Measurements from ENCODE around the gene POLR3K.
A peak's percentile ranks its signal among the peaks of the same experiment; 100 is the strongest.

Gene POLR3K

DNA sequence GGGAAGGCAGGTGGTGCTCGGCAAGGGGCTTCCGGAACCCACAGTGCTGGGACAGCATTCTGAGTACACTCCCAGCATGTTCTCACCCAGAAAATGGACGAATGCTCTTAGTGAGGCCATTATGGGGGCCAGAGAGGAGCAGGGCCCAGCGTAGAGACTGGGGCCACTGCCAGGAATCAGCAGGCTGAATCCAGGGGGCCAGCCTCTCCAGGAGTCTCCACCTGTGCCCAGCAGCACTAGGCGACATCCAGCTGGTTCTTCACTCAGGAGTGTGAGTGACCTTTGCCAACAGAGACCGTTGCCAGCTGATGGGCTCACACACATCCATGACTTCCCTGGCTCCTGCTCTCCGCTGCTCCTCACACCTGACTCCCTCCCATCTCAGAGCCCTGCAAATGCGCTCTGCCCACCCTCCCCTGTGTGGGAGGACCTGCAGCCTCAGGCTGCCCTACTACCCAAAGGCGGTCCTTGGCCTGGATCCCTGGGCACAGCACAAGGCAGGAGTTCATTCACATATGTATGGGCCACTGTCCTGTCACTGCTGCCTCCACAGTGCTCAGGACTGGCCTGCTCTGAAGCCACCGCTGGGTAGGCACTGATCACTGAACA is 13.9 kb upstream of the POLR3K start:
- H3K4me2 ChIP-seq (ENCODE audit: low read length) = no peak overlapping the region
- H3K79me1 ChIP-seq (ENCODE audit: low read length) = peaks cover 42% of the 10 kb centered on the region
- no peak overlapping the region for H2AK5ac ChIP-seq (ENCODE audit: low read length)
- H2BK5ac ChIP-seq (ENCODE audit: low read length) = no peak overlapping the region
- H3K23ac ChIP-seq (ENCODE audit: low read length) = no peak overlapping the region
- no peak overlapping the region for H2BK120ac ChIP-seq (ENCODE audit: low read depth, low read length)
- H3K9ac ChIP-seq (ENCODE audit: low read length) = peak overlapping the region; percentile 40
- H3K79me2 ChIP-seq (ENCODE audit: control insufficient read depth, insufficient read depth, low read length) = peaks cover 33% of the 10 kb centered on the region
- H3K36me3 ChIP-seq (ENCODE audit: control insufficient read depth, insufficient read depth, low read length) = peaks cover 9% of the 10 kb centered on the region
- H4K5ac ChIP-seq (ENCODE audit: low read length) = no peak overlapping the region
- peaks cover 15% of the 10 kb centered on the region for H3K4me1 ChIP-seq (ENCODE audit: control insufficient read depth, low read depth, low read length)
- H3K18ac ChIP-seq (ENCODE audit: low read length) = no peak overlapping the region
- H3K56ac ChIP-seq (ENCODE audit: low read length) = no peak overlapping the region
- no peak overlapping the region for H3K4ac ChIP-seq (ENCODE audit: low read depth, low read length)
- WGBS (ENCODE audit: extremely low coverage, insufficient coverage, low lambda C conversion rate) = no CpG with 5 or more reads among the region's 10 CpGs
- H2BK15ac ChIP-seq (replicated peaks; ENCODE audit: low read depth) = no peak overlapping the region
- no peak for DNase-seq
- no peaks in the 10 kb centered on the region for H3K27me3 ChIP-seq (ENCODE audit: insufficient read depth, low read length, poor library complexity)
- no peak overlapping the region for H3K4me3 ChIP-seq (ENCODE audit: low read length)
- no peak overlapping the region for H3K27ac ChIP-seq (ENCODE audit: low read depth, low read length)
- no peak overlapping the region for H4K8ac ChIP-seq (ENCODE audit: low read depth, low read length)

DNA sequence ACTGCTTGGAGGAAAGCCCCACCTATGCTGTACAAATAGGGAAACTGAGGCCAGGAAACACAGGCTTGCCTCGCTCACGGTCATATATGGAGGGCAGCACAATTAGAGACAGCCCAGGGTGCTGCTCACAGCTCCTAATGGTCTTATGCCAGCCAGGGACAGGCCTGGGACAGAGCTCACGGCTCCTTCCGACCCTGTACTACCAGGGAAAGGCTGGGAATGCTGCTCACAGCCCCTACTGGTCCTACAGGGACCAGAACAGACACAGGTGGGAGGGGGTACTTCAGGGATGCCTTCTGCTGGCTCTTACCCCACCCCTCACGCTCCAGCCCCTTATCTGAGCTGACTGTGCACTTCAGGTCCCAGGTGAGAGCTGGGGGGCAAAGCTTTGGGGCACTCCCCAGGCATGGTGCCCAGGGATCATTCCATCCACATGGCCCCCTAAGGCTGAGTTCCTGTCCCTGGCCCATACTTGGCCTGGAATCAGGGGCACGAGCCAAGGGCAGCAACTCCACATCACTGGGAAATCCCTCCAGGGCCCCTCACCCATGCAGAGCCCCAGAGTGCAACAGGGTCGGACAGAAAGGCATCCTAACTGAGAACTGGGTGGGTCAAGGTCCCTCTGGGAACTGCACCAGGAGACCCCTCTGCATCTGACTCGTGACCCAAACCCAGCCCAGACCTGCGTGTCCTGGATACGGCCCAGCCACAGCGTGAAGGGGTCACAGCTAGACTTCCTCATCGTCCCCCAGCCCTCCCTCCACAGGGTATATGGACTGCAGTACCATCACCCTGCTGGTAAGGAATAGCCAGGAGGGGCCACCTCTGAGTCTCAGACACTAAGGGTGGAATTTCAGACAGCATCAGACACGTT is 13.1 kb upstream of the POLR3K start:
- Histone ChIP-seq H2BK5ac (ENCODE audit: low read length) (no peak overlapping the region), H3K27ac (ENCODE audit: low read depth, low read length) (no peak overlapping the region), H3K27me3 (ENCODE audit: insufficient read depth, low read length, poor library complexity) (no peaks in the 10 kb centered on the region), H2BK120ac (ENCODE audit: low read depth, low read length) (no peak overlapping the region), H3K4me3 (ENCODE audit: low read length) (no peak overlapping the region), H3K9ac (ENCODE audit: low read length) (no peak overlapping the region), H3K4ac (ENCODE audit: low read depth, low read length) (no peak overlapping the region), H2BK15ac (replicated peaks; ENCODE audit: low read depth) (no peak overlapping the region), H3K56ac (ENCODE audit: low read length) (peak overlapping the region; percentile 22), H4K8ac (ENCODE audit: low read depth, low read length) (no peak overlapping the region), H3K4me2 (ENCODE audit: low read length) (no peak overlapping the region), H3K36me3 (ENCODE audit: control insufficient read depth, insufficient read depth, low read length) (peaks cover 9% of the 10 kb centered on the region), H3K79me1 (ENCODE audit: low read length) (peaks cover 42% of the 10 kb centered on the region), H4K5ac (ENCODE audit: low read length) (no peak overlapping the region), H3K4me1 (ENCODE audit: control insufficient read depth, low read depth, low read length) (peaks cover 15% of the 10 kb centered on the region), H3K79me2 (ENCODE audit: control insufficient read depth, insufficient read depth, low read length) (peaks cover 31% of the 10 kb centered on the region), H2AK5ac (ENCODE audit: low read length) (no peak overlapping the region), H3K23ac (ENCODE audit: low read length) (peak overlapping the region; percentile 37), H3K18ac (ENCODE audit: low read length) (no peak overlapping the region)
- DNase-seq = peak; percentile 61
- no CpG with 5 or more reads among the region's 13 CpGs for WGBS (ENCODE audit: extremely low coverage, insufficient coverage, low lambda C conversion rate)

DNA sequence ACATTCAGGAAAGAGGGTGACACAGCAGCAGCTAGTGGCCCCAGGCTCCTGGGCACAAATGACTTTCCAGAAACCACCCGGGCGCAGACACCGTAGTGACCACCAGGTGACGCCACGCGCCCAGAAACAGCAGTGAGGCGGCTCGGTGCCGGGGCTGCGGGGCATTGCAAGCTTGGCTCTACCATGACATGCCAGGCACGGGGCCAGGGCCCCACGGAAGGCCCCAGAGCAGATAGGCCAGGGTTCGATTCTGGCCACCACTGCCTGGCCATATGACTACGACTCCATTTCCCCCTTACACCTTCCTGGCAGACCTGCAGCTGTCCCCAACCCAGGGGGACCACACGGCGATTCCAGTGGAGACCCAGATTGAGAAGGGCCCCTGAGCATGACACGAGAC is 12.3 kb upstream of the POLR3K start:
- no CpG with 5 or more reads among the region's 17 CpGs for WGBS (ENCODE audit: extremely low coverage, insufficient coverage, low lambda C conversion rate)
- H3K79me1 ChIP-seq (ENCODE audit: low read length) = peaks cover 39% of the 10 kb centered on the region
- H2AK5ac ChIP-seq (ENCODE audit: low read length) = no peak overlapping the region
- H3K4me2 ChIP-seq (ENCODE audit: low read length) = no peak overlapping the region
- H3K79me2 ChIP-seq (ENCODE audit: control insufficient read depth, insufficient read depth, low read length) = peaks cover 25% of the 10 kb centered on the region
- H4K5ac ChIP-seq (ENCODE audit: low read length) = no peak overlapping the region
- no peak overlapping the region for H2BK15ac ChIP-seq (replicated peaks; ENCODE audit: low read depth)
- H3K18ac ChIP-seq (ENCODE audit: low read length) = no peak overlapping the region
- no peak overlapping the region for H2BK5ac ChIP-seq (ENCODE audit: low read length)
- peak; percentile 82 for DNase-seq
- H3K23ac ChIP-seq (ENCODE audit: low read length) = no peak overlapping the region
- H3K4me3 ChIP-seq (ENCODE audit: low read length) = no peak overlapping the region
- H4K8ac ChIP-seq (ENCODE audit: low read depth, low read length) = no peak overlapping the region
- no peaks in the 10 kb centered on the region for H3K27me3 ChIP-seq (ENCODE audit: insufficient read depth, low read length, poor library complexity)
- H2BK120ac ChIP-seq (ENCODE audit: low read depth, low read length) = no peak overlapping the region
- H3K27ac ChIP-seq (ENCODE audit: low read depth, low read length) = no peak overlapping the region
- peaks cover 11% of the 10 kb centered on the region for H3K36me3 ChIP-seq (ENCODE audit: control insufficient read depth, insufficient read depth, low read length)
- peak overlapping the region; percentile 12 for H3K56ac ChIP-seq (ENCODE audit: low read length)
- H3K4ac ChIP-seq (ENCODE audit: low read depth, low read length) = no peak overlapping the region
- H3K9ac ChIP-seq (ENCODE audit: low read length) = no peak overlapping the region
- peaks cover 10% of the 10 kb centered on the region for H3K4me1 ChIP-seq (ENCODE audit: control insufficient read depth, low read depth, low read length)

DNA sequence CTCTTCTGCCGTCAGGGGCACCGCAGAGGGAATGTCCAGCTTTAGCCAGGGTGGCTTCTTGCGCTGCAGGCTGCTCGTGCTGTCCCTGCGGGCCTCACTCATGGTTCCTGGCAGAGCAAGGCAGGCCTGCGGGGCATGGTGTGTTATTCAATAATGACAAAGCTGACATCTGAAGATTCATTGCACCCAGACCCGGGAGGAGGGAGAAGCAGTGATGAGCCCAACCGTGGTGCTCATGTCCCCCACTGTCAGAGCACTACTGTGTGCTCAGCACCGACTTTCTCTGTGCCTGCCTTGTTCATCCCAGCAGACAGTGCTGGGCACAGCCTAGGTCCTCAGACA is 11.5 kb upstream of the POLR3K start:
- Histone ChIP-seq H3K79me2 (ENCODE audit: control insufficient read depth, insufficient read depth, low read length) (peaks cover 17% of the 10 kb centered on the region), H3K4ac (ENCODE audit: low read depth, low read length) (no peak overlapping the region), H4K5ac (ENCODE audit: low read length) (no peak overlapping the region), H3K36me3 (ENCODE audit: control insufficient read depth, insufficient read depth, low read length) (peaks cover 16% of the 10 kb centered on the region), H2BK5ac (ENCODE audit: low read length) (no peak overlapping the region), H3K79me1 (ENCODE audit: low read length) (peaks cover 31% of the 10 kb centered on the region), H4K8ac (ENCODE audit: low read depth, low read length) (no peak overlapping the region), H3K9ac (ENCODE audit: low read length) (no peak overlapping the region), H2BK15ac (replicated peaks; ENCODE audit: low read depth) (no peak overlapping the region), H3K27ac (ENCODE audit: low read depth, low read length) (no peak overlapping the region), H3K23ac (ENCODE audit: low read length) (no peak overlapping the region), H3K4me2 (ENCODE audit: low read length) (no peak overlapping the region), H3K4me3 (ENCODE audit: low read length) (no peak overlapping the region), H2AK5ac (ENCODE audit: low read length) (no peak overlapping the region), H2BK120ac (ENCODE audit: low read depth, low read length) (no peak overlapping the region), H3K56ac (ENCODE audit: low read length) (no peak overlapping the region), H3K27me3 (ENCODE audit: insufficient read depth, low read length, poor library complexity) (no peaks in the 10 kb centered on the region), H3K4me1 (ENCODE audit: control insufficient read depth, low read depth, low read length) (peaks cover 3% of the 10 kb centered on the region), H3K18ac (ENCODE audit: low read length) (no peak overlapping the region)
- no peak for DNase-seq
- WGBS (ENCODE audit: extremely low coverage, insufficient coverage, low lambda C conversion rate) = no CpG with 5 or more reads among the region's 9 CpGs

DNA sequence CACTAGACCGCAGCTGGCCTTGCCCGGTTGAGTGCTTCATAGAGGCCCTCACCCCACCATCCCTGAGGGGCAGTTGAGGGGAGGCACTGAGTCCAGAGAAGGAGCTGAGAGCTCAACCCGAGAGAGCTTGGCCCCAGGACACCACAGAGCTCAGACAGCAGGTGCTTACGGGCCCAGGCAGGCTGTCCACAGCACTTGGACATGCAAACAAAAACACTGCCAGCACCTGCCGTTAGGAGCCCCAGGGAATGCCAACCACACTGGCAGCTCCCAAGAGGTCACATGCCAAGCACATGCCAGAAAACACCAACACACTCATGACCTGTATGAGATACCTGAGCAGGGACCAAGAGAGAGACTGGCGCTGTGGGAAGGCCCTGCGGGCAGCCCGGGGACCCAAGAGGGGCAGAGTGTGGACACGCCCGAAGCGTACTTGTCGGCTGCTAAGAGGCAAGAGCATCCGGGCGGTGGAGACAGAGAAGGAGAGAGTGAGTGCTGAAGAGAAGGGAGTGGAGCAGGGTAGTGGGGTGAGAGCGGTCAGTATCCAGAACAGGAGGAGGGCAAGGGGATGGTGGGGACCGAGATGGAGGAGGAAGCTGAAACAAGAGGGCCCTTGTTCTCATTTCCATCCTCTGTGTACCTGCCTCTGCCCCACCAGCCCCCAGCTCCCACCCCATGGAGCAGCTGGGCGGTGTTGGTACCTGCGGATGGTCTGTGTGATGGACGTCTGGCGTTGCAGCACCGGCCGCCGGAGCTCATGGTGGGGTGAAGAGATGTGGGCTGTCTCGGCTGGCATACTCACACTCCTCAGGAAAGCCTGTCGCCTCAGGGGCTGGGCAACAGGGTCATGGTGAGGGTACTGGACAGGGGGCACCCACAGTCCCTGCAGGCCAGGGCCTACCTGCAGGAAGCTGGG is 10.8 kb upstream of the POLR3K start:
- H3K36me3 ChIP-seq (ENCODE audit: control insufficient read depth, insufficient read depth, low read length) = peaks cover 19% of the 10 kb centered on the region
- H2BK5ac ChIP-seq (ENCODE audit: low read length) = no peak overlapping the region
- H3K56ac ChIP-seq (ENCODE audit: low read length) = no peak overlapping the region
- H3K27ac ChIP-seq (ENCODE audit: low read depth, low read length) = no peak overlapping the region
- H3K4me3 ChIP-seq (ENCODE audit: low read length) = no peak overlapping the region
- H2BK15ac ChIP-seq (replicated peaks; ENCODE audit: low read depth) = no peak overlapping the region
- peaks cover 26% of the 10 kb centered on the region for H3K79me1 ChIP-seq (ENCODE audit: low read length)
- no CpG with 5 or more reads among the region's 25 CpGs for WGBS (ENCODE audit: extremely low coverage, insufficient coverage, low lambda C conversion rate)
- H3K9ac ChIP-seq (ENCODE audit: low read length) = no peak overlapping the region
- no peaks in the 10 kb centered on the region for H3K27me3 ChIP-seq (ENCODE audit: insufficient read depth, low read length, poor library complexity)
- peaks cover 11% of the 10 kb centered on the region for H3K79me2 ChIP-seq (ENCODE audit: control insufficient read depth, insufficient read depth, low read length)
- H3K4me2 ChIP-seq (ENCODE audit: low read length) = no peak overlapping the region
- H4K8ac ChIP-seq (ENCODE audit: low read depth, low read length) = no peak overlapping the region
- no peaks in the 10 kb centered on the region for H3K4me1 ChIP-seq (ENCODE audit: control insufficient read depth, low read depth, low read length)
- no peak overlapping the region for H2BK120ac ChIP-seq (ENCODE audit: low read depth, low read length)
- no peak overlapping the region for H3K23ac ChIP-seq (ENCODE audit: low read length)
- no peak overlapping the region for H3K4ac ChIP-seq (ENCODE audit: low read depth, low read length)
- H4K5ac ChIP-seq (ENCODE audit: low read length) = no peak overlapping the region
- H2AK5ac ChIP-seq (ENCODE audit: low read length) = no peak overlapping the region
- no peak overlapping the region for H3K18ac ChIP-seq (ENCODE audit: low read length)
- no peak for DNase-seq
